ENCODE data around the gene GALK2. TPM values are rescaled to one million over a fixed set of nuclear protein-coding genes. Genes with fewer than 3 reads are reported as not detected.

Gene GALK2
- polyA plus RNA-seq: 25.0 TPM
- long read RNA-seq, donor 1, full-length matches to known transcripts: 2 of 2 reads
- long read RNA-seq, donor 1, partial matches to known transcripts: 0 of 2 reads
- long read RNA-seq, donor 1, other reads (novel, unspliced or antisense): 0 of 2 reads
- long read RNA-seq, donor 2, transcript GALK2-216 (10 exons, 2,043 nt): major isoform, 7 of 16 reads
- long read RNA-seq, donor 2, partial matches to known transcripts: 9 of 16 reads
- long read RNA-seq, donor 2, other reads (novel, unspliced or antisense): 0 of 16 reads
- long read RNA-seq, donor 3: 0 reads
- long read RNA-seq, donor 4: 0 reads
- long read RNA-seq, donor 5: 0 reads
- long read RNA-seq, donor 6, partial matches to known transcripts: 0 of 2 reads
- long read RNA-seq, donor 6, other reads (novel, unspliced or antisense): 0 of 2 reads
- long read RNA-seq, donor 7, full-length matches to known transcripts: 1 of 1 reads
- long read RNA-seq, donor 7, partial matches to known transcripts: 0 of 1 reads
- long read RNA-seq, donor 7, other reads (novel, unspliced or antisense): 0 of 1 reads
- long read RNA-seq, donor 8, full-length matches to known transcripts: 12 of 17 reads
- long read RNA-seq, donor 8, partial matches to known transcripts: 5 of 17 reads
- long read RNA-seq, donor 8, other reads (novel, unspliced or antisense): 0 of 17 reads
- long read RNA-seq, donor 9, full-length matches to known transcripts: 5 of 5 reads
- long read RNA-seq, donor 9, partial matches to known transcripts: 0 of 5 reads
- long read RNA-seq, donor 9, other reads (novel, unspliced or antisense): 0 of 5 reads
- long read RNA-seq, donor 10, full-length matches to known transcripts: 11 of 11 reads
- long read RNA-seq, donor 10, partial matches to known transcripts: 0 of 11 reads
- long read RNA-seq, donor 10, other reads (novel, unspliced or antisense): 0 of 11 reads
- long read RNA-seq, donor 11, partial matches to known transcripts: 0 of 1 reads
- long read RNA-seq, donor 11, other reads (novel, unspliced or antisense): 0 of 1 reads

DNA sequence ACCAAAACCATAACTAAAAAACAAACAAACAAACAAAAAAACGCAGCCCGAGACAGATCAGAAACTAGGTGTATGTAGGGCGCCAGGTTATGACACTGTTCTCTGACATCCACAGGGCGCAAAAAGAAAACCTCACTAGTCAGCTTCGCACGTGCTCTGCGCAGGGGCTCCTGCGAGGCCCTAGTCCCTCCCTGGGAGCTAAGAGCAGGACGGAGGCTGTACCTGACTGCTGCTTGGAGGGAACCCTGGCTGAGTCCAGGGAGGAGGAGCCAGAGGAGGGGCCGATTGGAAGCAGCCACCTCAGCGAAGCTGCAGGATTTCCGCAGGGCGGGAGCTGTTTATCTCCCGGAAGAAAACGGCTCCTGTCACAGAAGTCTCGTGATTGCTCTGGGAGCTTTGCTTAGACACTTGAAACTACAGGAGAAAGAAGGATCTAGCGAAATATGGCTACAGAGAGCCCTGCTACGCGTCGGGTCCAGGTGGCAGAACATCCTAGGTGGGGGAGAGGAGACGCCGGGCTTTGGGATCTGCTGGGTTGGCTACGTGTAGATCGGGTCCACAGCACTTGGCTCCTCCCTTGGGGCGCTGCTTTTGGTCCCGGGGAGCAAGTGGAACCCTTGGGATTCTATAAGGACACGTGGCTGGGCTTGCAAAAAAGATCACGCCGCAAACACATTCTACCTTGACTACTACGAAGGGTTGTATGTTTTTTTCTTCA lies at the start of gene GALK2:
Gene GALK2 (plus strand): TSS at position 368 of the 718 bp plus-strand sequence. CDS start 76 bp downstream, at position 444.
- no peaks in the 10 kb centered on the region for H3K9me3 ChIP-seq (ENCODE audit: control insufficient read depth, low read depth, low read length)
- H3K27ac ChIP-seq (ENCODE audit: low read length): peak within 1 kb of the TSS; percentile 91
- H3K36me3 ChIP-seq (ENCODE audit: control insufficient read depth, insufficient read depth, low read length): no peaks in the 10 kb centered on the region
- H3K4me3 ChIP-seq (ENCODE audit: low read length): peak within 1 kb of the TSS; percentile 66
- WGBS (ENCODE audit: insufficient coverage, low lambda C conversion rate): 20% methylated on average over 3 of the region's 30 CpGs
- H3K4me1 ChIP-seq (ENCODE audit: control insufficient read depth, insufficient read depth, low read length): no peaks in the 10 kb centered on the region
- peak; percentile 96 to 99 for DNase-seq
- H3K27me3 ChIP-seq (ENCODE audit: control insufficient read depth, insufficient read depth, low read length): no peaks in the 10 kb centered on the region

DNA sequence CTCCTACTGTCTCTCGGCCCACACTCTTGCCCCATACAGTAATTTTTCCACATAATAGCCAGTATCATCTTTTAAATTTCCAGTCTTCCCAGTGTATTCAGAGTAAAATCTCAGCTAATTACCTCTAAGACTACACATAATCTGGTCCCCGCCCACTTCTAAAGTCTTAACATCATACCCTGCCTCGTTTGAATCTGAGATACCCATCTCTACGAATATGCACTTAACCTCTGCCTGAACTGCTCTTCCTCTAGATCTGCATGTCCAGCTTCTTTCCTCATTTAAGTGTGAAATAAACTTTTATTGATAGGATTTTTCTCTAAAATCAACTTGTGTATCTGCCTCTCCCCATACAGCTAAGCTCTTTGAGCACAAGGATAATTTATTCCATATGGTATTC lies 49.2 kb upstream of the GALK2 start:
- Histone ChIP-seq H3K36me3 (ENCODE audit: control insufficient read depth, insufficient read depth, low read length) (no peaks in the 10 kb centered on the region), H3K4me3 (ENCODE audit: low read length) (no peak overlapping the region)

DNA sequence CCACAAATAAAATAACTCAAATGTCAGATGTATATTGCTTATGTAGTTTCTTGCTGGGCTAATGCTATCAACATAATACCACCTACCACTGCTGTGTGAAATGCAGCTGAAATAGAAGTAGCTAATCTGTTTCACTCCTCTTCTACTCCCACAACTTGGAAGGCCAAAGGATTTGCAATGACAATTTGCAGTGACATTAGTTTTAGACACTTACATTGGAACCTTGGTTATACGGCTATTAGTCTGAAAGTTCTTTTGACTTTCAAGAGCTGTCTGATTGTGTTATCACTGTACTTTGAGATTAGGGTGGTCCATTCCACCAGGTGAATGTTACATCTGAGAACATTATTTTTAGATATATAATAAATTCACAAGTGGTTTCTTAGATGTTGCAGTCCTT lies 48.1 kb upstream of the GALK2 start:
- Histone ChIP-seq H3K4me3 (ENCODE audit: low read length) (no peak overlapping the region), H3K36me3 (ENCODE audit: control insufficient read depth, insufficient read depth, low read length) (no peaks in the 10 kb centered on the region), H3K27me3 (ENCODE audit: control insufficient read depth, insufficient read depth, low read length) (no peaks in the 10 kb centered on the region), H3K4me1 (ENCODE audit: control insufficient read depth, insufficient read depth, low read length) (no peaks in the 10 kb centered on the region), H3K27ac (ENCODE audit: low read length) (no peak overlapping the region), H3K9me3 (ENCODE audit: control insufficient read depth, low read depth, low read length) (no peaks in the 10 kb centered on the region)
- WGBS (ENCODE audit: insufficient coverage, low lambda C conversion rate): no CpG with 5 or more reads among the region's 1 CpG
- no peak for DNase-seq

More for the DNA sequence above, 49.2 kb upstream of the GALK2 start:
- H3K27me3 ChIP-seq (ENCODE audit: control insufficient read depth, insufficient read depth, low read length): no peaks in the 10 kb centered on the region
- no peaks in the 10 kb centered on the region for H3K9me3 ChIP-seq (ENCODE audit: control insufficient read depth, low read depth, low read length)
- H3K27ac ChIP-seq (ENCODE audit: low read length): no peak overlapping the region
- 66% methylated on average over 3 of the region's 4 CpGs for WGBS (ENCODE audit: insufficient coverage, low lambda C conversion rate)
- no peak for DNase-seq
- no peaks in the 10 kb centered on the region for H3K4me1 ChIP-seq (ENCODE audit: control insufficient read depth, insufficient read depth, low read length)

DNA sequence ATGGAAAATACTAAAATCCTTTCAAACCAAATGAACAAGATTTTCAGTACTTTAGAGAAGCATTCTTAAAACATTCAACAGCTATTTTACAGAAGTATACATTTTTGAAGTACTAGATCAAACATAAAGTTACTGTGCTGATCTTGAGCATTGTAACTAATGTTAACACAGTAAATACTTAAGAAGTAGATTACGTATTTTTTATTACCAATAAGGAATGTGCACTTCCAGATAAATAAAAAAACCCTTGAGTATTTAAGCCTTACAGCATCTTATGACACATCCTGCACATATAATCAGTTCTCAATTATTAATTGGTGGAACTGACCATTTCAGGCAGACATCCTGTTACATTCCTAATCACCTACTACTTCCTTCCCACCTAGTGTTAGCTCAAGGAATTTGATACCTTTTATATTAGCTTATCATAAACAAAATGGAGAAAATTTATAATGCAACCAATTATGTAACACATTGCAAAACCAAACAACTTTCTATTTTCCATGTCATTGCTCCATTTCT lies 47.4 kb upstream of the GALK2 start:
- Histone ChIP-seq H3K4me1 (ENCODE audit: control insufficient read depth, insufficient read depth, low read length) (no peaks in the 10 kb centered on the region), H3K36me3 (ENCODE audit: control insufficient read depth, insufficient read depth, low read length) (peaks cover 4% of the 10 kb centered on the region), H3K27me3 (ENCODE audit: control insufficient read depth, insufficient read depth, low read length) (no peaks in the 10 kb centered on the region), H3K9me3 (ENCODE audit: control insufficient read depth, low read depth, low read length) (no peaks in the 10 kb centered on the region), H3K4me3 (ENCODE audit: low read length) (no peak overlapping the region), H3K27ac (ENCODE audit: low read length) (no peak overlapping the region)
- WGBS (ENCODE audit: insufficient coverage, low lambda C conversion rate): no CpG with 5 or more reads among the region's 1 CpG
- no peak for DNase-seq

DNA sequence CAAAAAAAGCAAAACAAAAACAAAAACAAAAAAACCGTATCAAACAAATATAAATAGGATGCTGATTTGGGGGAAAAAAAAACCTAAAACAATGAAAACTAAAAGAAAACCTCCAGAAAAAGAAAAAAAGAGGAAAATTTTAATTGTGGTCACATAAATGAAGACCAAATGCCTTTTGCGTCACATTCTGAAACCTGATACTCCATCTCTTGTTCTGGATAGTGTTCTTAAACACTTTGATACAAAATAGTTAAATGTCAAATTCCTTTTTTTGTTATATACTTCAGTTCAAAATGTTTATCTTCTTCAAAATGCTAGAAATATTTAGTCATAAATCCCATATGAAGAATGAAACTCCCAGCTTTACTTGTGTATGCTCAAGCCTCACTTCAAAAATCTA lies 45.7 kb upstream of the GALK2 start:
- 56% methylated on average over 2 of the region's 2 CpGs for WGBS (ENCODE audit: insufficient coverage, low lambda C conversion rate)

DNA sequence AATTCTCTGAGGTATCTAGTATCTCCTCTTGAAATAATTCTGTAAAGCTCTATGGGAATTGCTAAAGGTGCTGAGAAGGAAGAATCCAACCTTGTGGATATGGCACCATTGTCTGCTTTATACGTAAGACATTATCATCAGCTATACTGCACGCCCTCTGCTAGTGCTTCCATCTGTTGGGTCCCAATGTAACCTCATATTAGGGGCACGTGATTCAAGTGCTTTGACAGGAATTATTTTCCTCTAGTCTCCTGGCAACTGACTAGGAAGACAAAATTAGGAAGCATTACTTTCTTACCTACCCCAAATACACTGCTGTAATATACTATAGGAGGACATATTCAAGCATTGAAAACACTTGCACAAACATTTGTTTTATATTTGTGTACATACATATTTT lies 38.6 kb upstream of the GALK2 start:
- H3K27me3 ChIP-seq (ENCODE audit: control insufficient read depth, insufficient read depth, low read length): no peaks in the 10 kb centered on the region
- DNase-seq: no peak
- H3K27ac ChIP-seq (ENCODE audit: low read length): no peak overlapping the region
- WGBS (ENCODE audit: insufficient coverage, low lambda C conversion rate): no CpG with 5 or more reads among the region's 3 CpGs
- H3K9me3 ChIP-seq (ENCODE audit: control insufficient read depth, low read depth, low read length): no peaks in the 10 kb centered on the region
- H3K4me1 ChIP-seq (ENCODE audit: control insufficient read depth, insufficient read depth, low read length): no peaks in the 10 kb centered on the region
- peaks cover 39% of the 10 kb centered on the region for H3K36me3 ChIP-seq (ENCODE audit: control insufficient read depth, insufficient read depth, low read length)
- no peak overlapping the region for H3K4me3 ChIP-seq (ENCODE audit: low read length)

More for the DNA sequence above, 45.7 kb upstream of the GALK2 start:
- Histone ChIP-seq H3K27me3 (ENCODE audit: control insufficient read depth, insufficient read depth, low read length) (no peaks in the 10 kb centered on the region), H3K27ac (ENCODE audit: low read length) (no peak overlapping the region), H3K9me3 (ENCODE audit: control insufficient read depth, low read depth, low read length) (no peaks in the 10 kb centered on the region), H3K36me3 (ENCODE audit: control insufficient read depth, insufficient read depth, low read length) (peaks cover 12% of the 10 kb centered on the region), H3K4me1 (ENCODE audit: control insufficient read depth, insufficient read depth, low read length) (no peaks in the 10 kb centered on the region), H3K4me3 (ENCODE audit: low read length) (no peak overlapping the region)
- DNase-seq: no peak

DNA sequence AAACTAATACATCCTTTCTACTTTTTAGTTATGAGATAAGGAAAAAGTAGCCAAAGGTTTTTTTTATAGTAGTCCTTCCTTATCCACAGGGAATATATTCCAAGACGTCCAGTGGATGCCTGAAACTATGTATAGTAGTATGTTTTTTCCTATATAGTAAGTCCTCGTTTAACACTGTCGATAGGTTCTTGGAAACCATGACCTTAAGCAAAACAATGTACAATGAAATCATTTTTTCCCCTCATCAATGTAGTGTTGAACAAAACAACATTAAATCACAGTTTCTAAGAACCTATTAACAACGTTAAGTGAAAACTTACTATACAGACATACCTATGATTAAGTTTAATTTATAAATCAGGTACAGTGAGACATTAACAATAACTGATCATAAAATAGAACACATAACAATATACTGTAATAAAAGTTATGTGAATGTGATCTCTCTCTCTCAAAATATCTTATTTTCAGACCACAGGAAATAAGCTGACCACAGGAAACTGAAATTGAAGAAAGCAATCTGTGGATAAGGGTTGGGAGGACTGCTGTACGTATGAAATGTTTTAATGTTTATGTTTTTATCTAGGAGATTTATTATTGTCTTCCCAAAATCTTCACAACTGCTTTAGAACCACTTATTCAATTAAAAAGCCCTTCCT lies 35.2 kb upstream of the GALK2 start:
- peaks cover 40% of the 10 kb centered on the region for H3K36me3 ChIP-seq (ENCODE audit: control insufficient read depth, insufficient read depth, low read length)
- no peak overlapping the region for H3K27ac ChIP-seq (ENCODE audit: low read length)
- no peaks in the 10 kb centered on the region for H3K4me1 ChIP-seq (ENCODE audit: control insufficient read depth, insufficient read depth, low read length)
- WGBS (ENCODE audit: insufficient coverage, low lambda C conversion rate): 81% methylated on average over 4 of the region's 5 CpGs
- no peak overlapping the region for H3K4me3 ChIP-seq (ENCODE audit: low read length)
- no peak for DNase-seq
- no peaks in the 10 kb centered on the region for H3K9me3 ChIP-seq (ENCODE audit: control insufficient read depth, low read depth, low read length)
- H3K27me3 ChIP-seq (ENCODE audit: control insufficient read depth, insufficient read depth, low read length): no peaks in the 10 kb centered on the region

DNA sequence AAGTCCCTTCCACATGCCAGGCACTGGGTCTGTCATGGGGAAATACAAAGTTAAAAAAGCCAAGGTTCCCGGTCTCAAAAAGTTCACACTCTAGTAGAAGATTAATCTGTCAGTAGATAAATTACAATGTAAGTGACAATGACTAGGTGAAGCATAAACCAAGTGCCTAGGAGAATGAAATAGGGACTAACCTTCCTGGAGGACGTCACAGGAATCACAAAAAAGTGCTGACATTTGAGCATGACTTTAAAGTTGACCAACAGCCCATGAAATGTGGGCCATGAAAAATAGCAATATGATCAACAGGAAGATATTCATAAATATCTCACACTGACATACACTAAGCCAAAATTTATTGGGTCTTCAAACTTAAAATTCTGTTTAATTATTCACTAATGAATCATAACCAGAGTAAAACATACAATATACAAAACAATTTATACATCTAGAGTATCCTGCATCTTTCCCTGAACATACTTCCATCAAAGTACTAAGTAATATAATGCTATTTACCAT lies 34.6 kb upstream of the GALK2 start:
- Histone ChIP-seq H3K4me3 (ENCODE audit: low read length) (no peak overlapping the region), H3K27me3 (ENCODE audit: control insufficient read depth, insufficient read depth, low read length) (no peaks in the 10 kb centered on the region), H3K9me3 (ENCODE audit: control insufficient read depth, low read depth, low read length) (no peaks in the 10 kb centered on the region), H3K36me3 (ENCODE audit: control insufficient read depth, insufficient read depth, low read length) (peaks cover 43% of the 10 kb centered on the region), H3K27ac (ENCODE audit: low read length) (no peak overlapping the region), H3K4me1 (ENCODE audit: control insufficient read depth, insufficient read depth, low read length) (no peaks in the 10 kb centered on the region)
- 57% methylated on average over 1 of the region's 2 CpGs for WGBS (ENCODE audit: insufficient coverage, low lambda C conversion rate)
- DNase-seq: no peak

DNA sequence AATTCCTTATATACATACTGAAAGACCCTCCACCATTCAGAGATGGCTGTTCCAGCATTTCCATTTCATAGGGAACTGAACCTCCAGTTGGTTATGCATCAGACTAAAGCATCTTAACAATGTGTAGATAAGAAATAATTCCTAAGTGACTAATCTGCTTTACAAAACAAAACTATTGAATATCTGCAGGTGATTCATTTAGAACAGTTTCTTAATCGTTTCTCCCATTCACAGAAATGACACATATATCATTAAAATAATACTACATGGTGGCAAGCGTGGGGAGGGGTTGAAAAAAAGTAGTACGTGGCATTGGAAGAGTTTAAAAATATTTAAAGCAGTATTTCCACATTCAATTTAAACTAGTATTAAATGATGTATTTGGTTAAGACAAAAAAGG lies 34.1 kb upstream of the GALK2 start:
- H3K9me3 ChIP-seq (ENCODE audit: control insufficient read depth, low read depth, low read length): no peaks in the 10 kb centered on the region
- H3K4me1 ChIP-seq (ENCODE audit: control insufficient read depth, insufficient read depth, low read length): no peaks in the 10 kb centered on the region
- no peak overlapping the region for H3K27ac ChIP-seq (ENCODE audit: low read length)
- 100% methylated on average over 3 of the region's 3 CpGs for WGBS (ENCODE audit: insufficient coverage, low lambda C conversion rate)
- DNase-seq: no peak
- peaks cover 47% of the 10 kb centered on the region for H3K36me3 ChIP-seq (ENCODE audit: control insufficient read depth, insufficient read depth, low read length)
- H3K4me3 ChIP-seq (ENCODE audit: low read length): no peak overlapping the region
- no peaks in the 10 kb centered on the region for H3K27me3 ChIP-seq (ENCODE audit: control insufficient read depth, insufficient read depth, low read length)
